ENCODE measurements around the gene FNBP1. TPM values are rescaled to one million over a fixed set of nuclear protein-coding genes. Genes with fewer than 3 reads are reported as not detected.

Gene FNBP1
- total RNA-seq, 1 donor from 2014 or later: 20.5 TPM

- no peaks in the 10 kb centered on the region for H3K9me3 ChIP-seq (replicated peaks)
- intact Hi-C loops (cut with micrococcal nuclease): no loop called here
- H3K4me1 ChIP-seq: no peaks in the 10 kb centered on the region
- H3K27me3 ChIP-seq (ENCODE audit: low read depth): no peaks in the 10 kb centered on the region
- no peak for TF ChIP-seq CTCF (IDR thresholded peaks at IDR 0.05; ENCODE audit: borderline replicate concordance)
- no peak for DNase-seq
- no peak overlapping the region for H3K27ac ChIP-seq (replicated peaks)
- no peak overlapping the region for H3K4me3 ChIP-seq
- peaks cover 51% of the 10 kb centered on the region for H3K36me3 ChIP-seq
These were observed 193.1 kb downstream of the FNBP1 start for GRCh38 chr9:129849901-129850300.

- TF ChIP-seq CTCF (IDR thresholded peaks at IDR 0.05; ENCODE audit: borderline replicate concordance): no peak
- Histone ChIP-seq H3K27me3 (ENCODE audit: low read depth) (no peaks in the 10 kb centered on the region), H3K36me3 (peaks cover 41% of the 10 kb centered on the region), H3K27ac (replicated peaks) (no peak overlapping the region), H3K9me3 (replicated peaks) (no peaks in the 10 kb centered on the region), H3K4me3 (no peak overlapping the region), H3K4me1 (no peaks in the 10 kb centered on the region)
- intact Hi-C loops (cut with micrococcal nuclease): no loop called here
- DNase-seq: no peak
These were observed 194.1 kb downstream of the FNBP1 start for GRCh38 chr9:129848712-129849441.

- Histone ChIP-seq H3K27ac (replicated peaks) (no peak overlapping the region), H3K27me3 (ENCODE audit: low read depth) (no peaks in the 10 kb centered on the region), H3K9me3 (replicated peaks) (no peaks in the 10 kb centered on the region), H3K4me3 (no peak overlapping the region), H3K36me3 (peaks cover 14% of the 10 kb centered on the region), H3K4me1 (no peaks in the 10 kb centered on the region)
- intact Hi-C loops (cut with micrococcal nuclease): no loop called here
- DNase-seq: no peak
- TF ChIP-seq CTCF (IDR thresholded peaks at IDR 0.05; ENCODE audit: borderline replicate concordance): no peak
These were observed 197.6 kb downstream of the FNBP1 start for GRCh38 chr9:129845373-129845772.

- Histone ChIP-seq H3K4me1 (peaks cover 17% of the 10 kb centered on the region), H3K4me3 (no peak overlapping the region), H3K27ac (replicated peaks) (no peak overlapping the region), H3K27me3 (ENCODE audit: low read depth) (no peaks in the 10 kb centered on the region), H3K36me3 (peaks cover 8% of the 10 kb centered on the region), H3K9me3 (replicated peaks) (no peaks in the 10 kb centered on the region)
- TF ChIP-seq CTCF (IDR thresholded peaks at IDR 0.05; ENCODE audit: borderline replicate concordance): no peak
- no peak for DNase-seq
- intact Hi-C loops (cut with micrococcal nuclease): no loop called here
These were observed 201.9 kb downstream of the FNBP1 start for GRCh38 chr9:129841071-129841470.

- intact Hi-C loops (cut with micrococcal nuclease): no loop called here
- DNase-seq: no peak
- Histone ChIP-seq H3K4me3 (no peak overlapping the region), H3K27me3 (ENCODE audit: low read depth) (no peaks in the 10 kb centered on the region), H3K4me1 (peaks cover 24% of the 10 kb centered on the region), H3K36me3 (peaks cover 8% of the 10 kb centered on the region), H3K27ac (replicated peaks) (no peak overlapping the region), H3K9me3 (replicated peaks) (no peaks in the 10 kb centered on the region)
- TF ChIP-seq CTCF (IDR thresholded peaks at IDR 0.05; ENCODE audit: borderline replicate concordance): no peak
These were observed 203.0 kb downstream of the FNBP1 start for GRCh38 chr9:129840034-129840433.
